Jurkat, Clone E6-1 (cell line): Measurements from ENCODE around the gene GPATCH2L.
A peak's percentile ranks its signal among the peaks of the same experiment; 100 is the strongest.

Experiments used
- DNase-seq: peaks from one replicate; pipeline ENCODE4 v3.0.0-alpha.2; 2011; ENCODE audit warnings: low read depth, low spot score
- H3K4me3 ChIP-seq: 2 replicates; pipeline ENCODE4 v1.5.1; 2011; ENCODE audit warnings: mild to moderate bottlenecking, low read length, control low read depth, moderate library complexity

Gene GPATCH2L

DNA sequence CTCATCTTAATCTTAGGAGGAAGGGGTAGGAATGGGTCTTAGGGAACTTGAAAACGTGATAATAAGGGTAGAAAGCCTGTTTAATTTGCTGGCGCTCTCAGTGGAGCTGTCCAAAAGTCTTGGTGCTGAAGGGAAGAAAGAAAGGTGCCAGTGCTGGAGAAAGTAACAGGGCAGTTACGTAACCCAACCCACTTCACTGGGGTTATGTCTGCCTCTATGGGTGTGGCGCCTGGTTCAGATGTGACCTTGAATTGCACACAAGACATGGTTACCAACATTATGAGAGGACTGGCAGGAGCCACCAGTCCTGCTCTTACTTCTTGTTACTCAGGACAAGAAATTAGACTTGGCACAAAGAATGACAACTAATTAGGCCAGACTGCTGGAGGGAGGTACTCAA is 18.6 kb upstream of the GPATCH2L start:
- DNase-seq: peak; percentile 53
- H3K4me3 ChIP-seq: no peak overlapping the region

DNA sequence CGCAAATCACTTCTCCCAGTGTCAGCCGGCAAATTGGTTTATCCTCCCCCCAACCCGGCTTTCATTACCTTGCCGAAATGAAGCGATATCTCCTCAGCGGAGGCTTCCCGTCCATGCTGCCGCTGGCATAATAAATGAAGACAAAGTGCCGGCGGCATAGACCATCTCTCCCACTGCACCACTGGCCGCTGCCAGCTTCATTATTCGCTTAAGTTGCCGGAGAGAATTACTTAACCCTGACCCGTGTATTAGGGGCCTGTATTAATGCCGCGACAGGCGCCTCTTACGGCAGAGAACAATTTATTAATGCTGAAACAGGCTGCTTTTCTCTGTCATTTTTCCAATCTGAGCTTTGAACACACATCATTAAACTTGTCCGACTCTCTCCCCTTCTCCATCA is 17.5 kb upstream of the GPATCH2L start:
- no peak for DNase-seq
- no peak overlapping the region for H3K4me3 ChIP-seq

DNA sequence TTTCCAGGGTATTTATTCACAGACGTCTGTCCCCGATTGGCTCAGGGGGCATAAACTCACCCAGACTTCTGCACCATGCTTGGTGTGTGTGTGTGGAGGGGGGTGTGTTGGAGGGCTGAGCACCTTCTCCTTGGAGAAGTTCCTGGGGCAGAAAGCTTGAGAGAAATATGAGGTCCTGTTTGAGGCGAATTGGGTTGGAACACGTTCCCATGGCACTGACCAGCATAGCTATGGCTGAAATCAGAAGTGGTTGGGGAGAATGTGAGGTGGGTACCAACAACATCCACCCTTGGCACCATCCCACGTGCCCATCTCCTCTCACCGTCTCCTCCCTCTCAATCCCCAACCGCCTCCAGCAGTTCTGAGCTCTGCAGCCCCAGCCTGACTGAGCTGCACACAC is 16.0 kb upstream of the GPATCH2L start:
- H3K4me3 ChIP-seq: no peak overlapping the region
- no peak for DNase-seq

DNA sequence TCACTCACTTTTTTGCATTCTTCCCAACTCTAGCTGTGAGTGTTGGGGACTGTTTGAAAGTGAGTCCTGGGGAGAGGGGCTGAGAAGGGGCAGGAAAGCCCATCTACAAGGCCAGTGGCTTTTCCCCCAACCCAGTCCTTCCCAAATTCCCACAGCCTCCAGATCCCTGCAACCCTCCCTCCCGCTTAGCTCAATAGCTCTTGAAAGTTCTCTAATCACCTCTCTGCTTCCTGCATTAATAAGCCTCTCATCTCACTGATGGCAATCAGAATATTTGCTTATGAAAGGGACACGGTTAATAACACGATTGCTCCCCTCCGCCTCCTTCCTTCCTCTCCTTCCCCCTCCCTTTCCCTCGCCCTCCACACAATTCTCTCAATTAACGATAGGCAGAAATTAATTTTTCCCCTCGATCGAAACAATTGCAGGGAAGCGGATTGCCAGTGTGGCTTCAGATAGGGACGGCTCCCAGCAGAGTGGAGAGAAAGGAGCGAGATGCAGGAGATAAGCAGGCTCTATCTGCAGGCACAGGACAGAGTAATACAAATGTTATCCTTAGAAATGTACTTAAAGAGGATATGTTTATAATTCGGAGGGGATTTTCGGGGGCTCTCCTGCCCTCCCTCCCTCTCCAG is 15.1 kb upstream of the GPATCH2L start:
- no peak for DNase-seq
- H3K4me3 ChIP-seq: no peak overlapping the region

DNA sequence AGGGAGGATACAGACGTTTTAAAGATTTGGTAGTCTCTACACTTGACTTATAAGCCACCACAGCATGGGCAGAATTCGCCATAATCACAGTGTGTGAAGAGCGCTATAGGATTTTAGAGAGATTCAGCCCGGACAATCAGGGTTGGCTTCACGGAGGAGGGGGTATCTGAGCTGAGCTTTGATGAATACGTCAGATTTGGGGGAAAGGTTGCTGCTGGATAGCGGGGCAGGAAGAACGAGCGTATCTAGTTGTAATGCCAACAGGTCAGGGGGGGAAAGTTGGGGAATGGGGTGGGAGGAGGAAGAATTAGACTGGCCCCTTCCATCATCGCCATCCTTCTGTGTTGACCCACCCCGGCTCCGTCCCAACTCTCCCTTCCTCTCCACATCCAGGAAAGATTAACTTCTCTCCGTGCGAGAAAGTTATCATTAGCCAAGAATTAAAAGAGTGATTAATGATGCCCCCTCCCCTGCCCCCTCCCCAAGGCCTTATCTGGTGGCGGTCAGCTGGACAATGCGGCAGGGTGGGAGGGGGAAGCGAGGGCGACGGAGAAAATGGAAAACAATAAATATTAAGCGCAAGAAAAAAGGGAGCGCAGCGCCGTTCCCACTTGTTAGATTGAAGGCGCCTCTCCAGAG is 13.5 kb upstream of the GPATCH2L start:
- DNase-seq: no peak
- H3K4me3 ChIP-seq: no peak overlapping the region

DNA sequence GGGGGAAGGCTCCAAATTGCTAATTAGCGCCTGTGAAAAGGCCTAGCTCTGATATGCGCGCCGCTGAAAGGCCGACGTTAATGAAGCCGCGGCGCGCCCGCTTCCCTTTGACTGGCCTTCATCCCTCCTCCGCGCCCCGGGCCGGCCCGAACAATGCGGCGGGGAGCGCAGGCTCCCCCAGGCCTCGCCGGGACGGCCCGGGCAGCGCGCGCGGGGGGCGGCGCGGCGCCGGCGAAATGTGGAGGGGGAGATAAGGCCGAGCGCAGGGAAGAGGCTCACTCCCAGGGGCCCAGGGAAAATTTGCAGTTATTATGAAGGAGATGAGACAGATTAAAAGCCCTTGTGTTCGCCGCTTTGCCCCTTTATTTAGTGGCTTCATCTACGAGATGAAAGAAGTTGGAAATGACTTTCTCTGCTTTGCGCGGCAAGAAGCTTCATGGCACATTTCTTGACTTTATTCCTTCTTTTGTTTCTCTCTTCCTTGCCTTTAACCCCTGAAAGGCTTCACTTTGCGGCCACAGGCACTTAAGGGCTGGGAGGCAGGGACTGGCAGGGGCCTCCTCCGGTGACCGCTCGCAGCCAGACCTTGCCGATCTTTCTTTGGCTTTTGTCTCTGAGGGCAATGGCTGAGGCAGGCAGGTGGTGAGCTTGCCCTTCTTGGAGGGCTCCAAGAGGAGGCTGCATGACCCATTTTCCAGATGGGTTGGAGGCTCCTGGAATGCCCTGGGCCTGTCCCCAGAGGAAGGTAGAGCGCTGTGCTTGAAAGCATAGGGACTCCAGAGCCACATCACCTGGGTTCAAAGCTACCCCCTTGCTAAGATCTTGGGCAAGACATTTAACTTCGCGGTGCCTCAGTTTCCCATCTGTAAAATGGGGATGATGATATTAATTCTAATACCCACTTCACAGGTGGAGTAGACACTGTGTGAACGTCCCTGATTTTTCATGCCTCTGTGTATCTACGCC is 12.7 kb upstream of the GPATCH2L start:
- no peak overlapping the region for H3K4me3 ChIP-seq
- no peak for DNase-seq

DNA sequence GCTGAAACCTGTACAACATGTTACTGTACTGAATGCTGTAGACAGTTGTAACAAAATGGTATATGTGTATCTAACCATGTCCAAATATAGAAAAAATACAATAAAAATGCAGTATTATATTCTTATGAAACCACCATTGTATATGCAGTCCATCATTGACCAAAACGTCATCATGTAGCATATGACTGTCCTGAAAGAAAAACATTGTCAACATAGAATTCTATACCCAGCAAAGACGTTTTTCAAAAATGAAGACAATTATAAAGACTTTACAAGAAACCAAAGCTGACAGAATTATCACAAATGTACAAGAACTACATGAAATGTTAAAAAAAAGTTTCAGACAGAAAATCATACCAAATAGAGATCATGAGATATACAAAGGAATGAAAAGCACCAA is 8.1 kb upstream of the GPATCH2L start:
- no peak overlapping the region for H3K4me3 ChIP-seq
- DNase-seq: no peak

DNA sequence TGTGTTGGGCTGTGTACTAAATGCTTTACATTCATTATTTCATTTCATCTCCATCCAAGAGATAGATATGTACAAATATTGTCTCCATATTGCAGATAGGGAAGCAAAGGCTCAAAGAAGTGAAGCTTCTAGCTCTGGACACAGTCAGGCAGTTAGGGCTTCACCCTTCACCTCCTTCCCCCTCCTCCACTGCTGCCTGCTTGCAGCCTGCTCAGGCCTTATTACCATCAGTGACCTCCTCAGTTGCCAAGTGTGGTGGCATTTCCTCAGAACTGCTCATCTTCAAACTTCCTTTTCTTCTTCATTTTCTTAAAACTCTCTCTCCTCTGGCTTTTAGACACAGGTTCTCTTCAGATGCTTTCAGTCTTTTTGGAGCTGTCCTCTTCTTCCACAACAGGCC is 4.7 kb upstream of the GPATCH2L start:
- no peak for DNase-seq
- no peak overlapping the region for H3K4me3 ChIP-seq

DNA sequence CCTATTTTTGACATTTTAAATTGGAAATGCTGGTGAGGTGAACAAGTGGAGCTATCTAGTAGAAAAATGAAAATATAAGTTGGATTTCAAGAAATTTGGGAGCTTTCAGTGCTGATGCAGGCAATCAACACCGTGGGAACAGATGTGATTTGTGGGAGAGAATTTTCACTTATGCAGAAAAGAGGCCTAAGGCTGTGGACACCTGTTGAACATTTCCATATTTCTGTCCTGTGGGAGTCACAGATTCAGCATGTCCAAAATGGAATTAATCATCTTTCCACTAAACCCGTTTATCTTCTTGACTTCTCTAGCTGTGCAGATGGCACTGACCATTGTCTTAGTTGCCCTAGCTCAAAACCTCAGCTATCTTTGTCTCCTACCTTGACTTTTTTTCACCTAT is 2.5 kb upstream of the GPATCH2L start:
- H3K4me3 ChIP-seq: no peak overlapping the region

DNA sequence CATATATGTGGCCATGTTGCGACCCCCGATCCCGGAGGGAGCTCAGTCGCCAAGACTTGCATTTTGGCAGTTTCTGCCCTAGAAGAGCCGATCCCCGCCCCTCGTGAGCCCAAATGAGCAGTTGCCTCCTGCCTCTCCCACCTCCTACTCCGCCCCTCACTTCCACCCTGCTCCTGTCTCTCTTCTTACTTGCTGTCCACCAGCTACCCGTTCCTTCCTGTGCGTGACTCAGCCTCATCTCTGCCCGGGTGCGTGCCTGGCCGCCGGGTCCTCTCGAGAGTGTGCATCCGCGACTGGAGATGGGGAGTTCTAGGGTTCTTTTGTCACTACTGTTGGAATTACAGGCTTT is 585 bp downstream of the GPATCH2L start:
- DNase-seq: peak; percentile 52
- H3K4me3 ChIP-seq: peak overlapping the region; percentile 89

More for the DNA sequence above, 2.5 kb upstream of the GPATCH2L start:
- DNase-seq: no peak

DNA sequence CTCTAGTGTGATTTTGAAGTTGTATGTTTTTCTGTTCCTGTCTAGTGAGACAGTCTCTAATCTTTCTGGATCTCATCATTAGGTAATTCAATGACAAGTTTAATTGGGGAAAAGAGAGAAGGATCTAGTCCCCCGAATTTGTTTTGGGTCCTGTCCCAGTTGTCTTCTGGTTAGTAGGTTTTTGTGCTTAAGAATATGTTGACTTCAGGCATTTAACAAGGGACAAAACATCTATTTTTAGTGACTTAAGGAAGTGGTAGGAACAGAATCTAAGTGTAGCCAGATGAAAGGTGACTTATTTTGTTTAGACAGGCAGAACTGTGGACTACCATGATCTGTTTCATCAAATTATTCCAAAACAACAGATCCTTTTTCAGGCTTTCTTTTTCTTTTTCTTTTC is 2.2 kb downstream of the GPATCH2L start:
- DNase-seq: no peak
- no peak overlapping the region for H3K4me3 ChIP-seq

DNA sequence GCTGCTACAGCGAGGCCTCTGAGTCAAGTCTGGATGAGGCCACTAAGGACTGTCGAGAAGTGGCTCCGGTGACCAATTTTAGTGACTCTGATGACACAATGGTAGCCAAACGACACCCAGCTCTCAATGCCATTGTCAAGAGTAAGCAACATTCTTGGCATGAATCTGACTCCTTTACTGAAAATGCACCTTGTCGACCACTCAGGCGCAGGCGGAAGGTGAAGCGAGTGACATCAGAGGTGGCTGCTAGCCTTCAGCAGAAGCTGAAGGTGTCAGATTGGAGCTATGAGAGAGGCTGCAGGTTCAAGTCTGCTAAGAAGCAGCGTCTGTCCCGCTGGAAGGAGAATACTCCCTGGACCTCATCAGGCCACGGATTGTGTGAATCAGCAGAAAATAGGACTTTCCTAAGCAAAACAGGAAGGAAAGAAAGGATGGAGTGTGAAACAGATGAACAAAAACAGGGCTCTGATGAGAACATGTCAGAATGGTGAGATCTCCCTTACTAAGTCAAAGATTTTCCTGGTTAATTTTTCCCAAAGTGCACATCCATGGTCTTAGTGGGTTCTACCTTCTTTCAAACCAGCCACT is 2.9 kb downstream of the GPATCH2L start:
- no peak for DNase-seq
- no peak overlapping the region for H3K4me3 ChIP-seq

DNA sequence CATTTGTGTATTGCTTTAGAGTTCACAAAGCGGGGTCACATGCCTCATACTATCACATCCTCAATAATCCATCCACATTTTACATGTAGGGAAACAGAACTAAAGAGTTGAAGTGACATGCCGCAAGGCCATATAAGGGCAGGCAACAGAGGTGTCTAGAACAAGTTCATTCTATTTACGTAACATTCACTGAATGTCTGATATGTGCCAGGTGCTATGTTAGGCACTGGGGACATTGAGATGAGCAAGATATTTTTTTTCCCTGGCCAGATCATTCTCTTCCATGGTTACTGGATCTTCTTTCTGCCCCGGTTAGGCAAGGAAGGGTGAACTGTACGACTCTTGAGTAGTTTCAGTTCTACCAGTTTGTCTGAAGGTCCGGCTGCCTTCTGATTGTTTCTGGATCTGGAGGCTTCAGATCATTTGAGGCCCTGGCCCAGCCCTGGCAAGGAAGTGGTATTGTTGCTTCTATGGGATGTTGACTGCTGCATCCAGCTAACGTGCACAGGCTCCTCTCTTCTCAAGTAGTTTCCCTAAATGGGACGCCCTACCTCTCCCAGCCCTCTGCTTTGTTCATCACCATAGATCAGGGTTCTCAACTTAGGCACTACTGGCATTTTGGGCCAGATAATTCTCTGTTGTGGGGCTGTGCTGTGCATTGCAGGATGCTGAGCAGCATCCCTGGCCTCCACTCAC is 12.1 kb downstream of the GPATCH2L start:
- no peak overlapping the region for H3K4me3 ChIP-seq
- no peak for DNase-seq

DNA sequence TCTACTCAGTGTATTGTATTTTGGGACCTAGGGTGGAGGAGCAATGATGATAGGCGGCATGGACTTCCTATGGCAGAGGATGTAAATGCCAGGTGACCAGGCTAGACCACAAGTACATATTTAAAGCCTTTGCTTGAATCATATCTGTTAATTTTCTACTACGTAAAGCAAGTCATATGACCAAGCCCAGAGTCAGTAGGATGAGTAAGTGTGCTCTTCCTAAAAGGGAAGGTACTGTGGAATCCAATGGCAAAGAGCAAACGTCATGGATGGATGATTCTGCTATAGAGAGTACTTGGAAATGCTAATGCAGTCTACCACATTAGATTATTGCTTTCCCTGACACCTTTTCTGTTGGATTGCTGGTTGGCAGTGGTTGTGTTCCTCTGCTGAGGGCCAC is 16.8 kb downstream of the GPATCH2L start:
- DNase-seq: no peak
- no peak overlapping the region for H3K4me3 ChIP-seq

DNA sequence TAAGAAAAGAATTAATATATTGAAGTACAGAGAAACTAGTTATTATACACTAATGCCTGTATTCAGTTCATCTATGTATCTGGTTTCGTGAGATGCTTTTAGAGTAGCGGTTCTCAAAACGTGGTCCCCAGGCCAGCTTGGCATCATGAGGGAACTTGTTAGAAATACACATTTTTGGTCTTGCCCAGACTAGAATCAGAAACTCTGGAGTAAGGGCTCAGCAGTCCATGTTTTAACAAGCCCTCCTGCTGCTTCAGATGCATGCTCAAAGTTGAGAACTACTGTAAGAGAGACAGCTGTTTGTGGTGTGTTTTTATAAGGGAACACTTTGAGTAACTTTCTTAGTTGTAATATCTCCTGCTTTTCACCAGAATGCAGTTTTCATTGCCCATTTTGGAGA is 18.1 kb downstream of the GPATCH2L start:
- DNase-seq: no peak
- H3K4me3 ChIP-seq: no peak overlapping the region

DNA sequence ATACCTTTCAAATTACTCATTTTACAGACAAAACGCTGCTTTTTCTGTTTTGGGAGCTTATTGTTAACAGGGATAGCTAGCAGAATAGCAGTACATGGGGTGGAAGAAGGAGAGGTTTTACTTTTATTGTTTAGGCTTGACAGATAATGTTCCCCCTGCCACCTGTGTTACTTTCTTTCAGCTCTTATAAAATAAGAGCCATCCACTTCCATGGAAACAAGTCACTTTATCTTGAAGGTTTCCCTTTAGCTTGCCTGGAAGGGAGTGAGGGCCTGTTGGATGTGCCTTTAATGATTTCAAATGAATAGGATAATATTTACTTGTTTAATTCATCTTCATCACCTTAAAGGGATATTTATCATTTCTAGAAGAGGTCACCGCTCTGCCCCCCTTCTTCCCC is 23.3 kb downstream of the GPATCH2L start:
- no peak for DNase-seq
- no peak overlapping the region for H3K4me3 ChIP-seq

DNA sequence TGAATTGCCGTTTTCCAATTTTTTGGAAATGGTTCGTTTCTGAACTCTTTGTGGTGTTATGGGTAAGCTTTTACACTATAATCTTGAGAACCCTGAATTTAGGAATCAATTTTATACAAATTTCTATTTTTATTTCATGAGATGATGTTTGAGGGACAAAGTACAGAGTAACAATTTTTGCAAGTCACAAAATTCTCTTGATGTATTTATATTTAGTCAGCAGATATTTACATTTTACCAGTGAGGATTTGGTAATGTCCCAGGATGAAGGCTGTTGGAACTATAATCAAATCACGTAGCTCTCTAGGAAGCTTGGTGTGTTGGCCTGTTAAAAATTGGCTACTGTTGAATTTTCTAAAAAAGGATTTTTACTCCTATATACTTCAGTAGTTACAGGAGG is 24.2 kb downstream of the GPATCH2L start:
- DNase-seq: no peak
- H3K4me3 ChIP-seq: no peak overlapping the region

DNA sequence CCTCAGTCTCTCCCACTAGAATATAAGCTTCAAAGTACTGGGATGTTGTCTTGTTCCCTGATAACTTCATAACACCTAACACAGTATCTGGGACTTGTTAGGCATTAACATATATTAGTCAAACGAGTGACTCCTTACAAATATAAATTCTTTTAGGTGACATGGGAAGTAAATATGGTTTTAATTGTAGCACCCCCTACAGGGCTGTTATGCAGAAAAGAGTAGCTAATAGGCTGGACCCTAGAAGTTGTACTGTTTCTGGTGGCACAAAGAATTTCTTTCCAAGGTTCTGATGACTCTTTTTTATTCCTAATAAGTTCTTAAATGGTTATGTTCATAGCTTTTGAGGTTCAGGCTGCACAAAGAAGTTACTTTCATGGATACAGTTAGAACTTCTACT is 29.8 kb downstream of the GPATCH2L start:
- DNase-seq: no peak
- H3K4me3 ChIP-seq: no peak overlapping the region

DNA sequence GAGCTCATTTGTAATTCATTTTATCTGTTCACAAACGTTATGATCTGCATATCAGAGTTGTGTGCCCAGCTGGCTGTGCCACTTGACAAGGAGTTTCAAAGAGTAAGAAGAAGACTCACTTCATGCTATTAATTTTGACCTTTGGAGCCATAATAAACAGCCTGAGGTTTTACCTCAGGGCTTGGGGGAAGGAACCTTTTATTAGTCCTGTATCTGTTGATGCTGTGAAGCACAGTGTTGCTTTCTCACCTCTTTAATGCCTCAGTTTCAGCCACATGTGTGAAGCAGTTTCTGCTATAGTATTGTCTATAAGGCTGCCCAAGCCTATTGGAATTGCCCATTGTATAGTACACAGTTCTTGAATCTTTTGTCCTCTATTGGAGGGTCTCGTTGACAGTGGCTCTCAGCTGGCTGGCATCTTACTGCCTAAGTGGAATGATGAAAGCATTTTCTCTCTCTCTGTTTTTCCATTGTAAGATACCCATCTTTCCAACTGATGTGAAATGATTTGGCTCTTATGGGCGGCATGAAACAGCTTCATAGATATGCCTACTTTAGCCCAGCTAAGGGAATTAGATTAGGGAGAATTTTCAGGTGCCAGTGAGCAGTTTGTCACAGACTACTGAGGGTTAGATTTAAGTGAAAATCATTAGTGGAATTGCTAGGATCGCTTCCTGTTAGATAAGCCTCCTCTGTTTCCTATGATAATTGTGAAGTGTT is 34.7 kb downstream of the GPATCH2L start:
- DNase-seq: no peak
- no peak overlapping the region for H3K4me3 ChIP-seq
